Ovary (tissue), 3 donors: ENCODE results near the gene COL8A1.

Experiments used
- POLR2A ChIP-seq: fragments of 450-650 bp; IDR thresholded peaks from one replicate; pipeline ENCODE4 v1.6.1; 2017; ENCODE audit warnings: antibody characterized with exemption, mild to moderate bottlenecking, moderate library complexity
- TF ChIP-seq, protein P1 (sequence below), 3 donors: fragments of 450-650 bp in 2 of 3; fragments of 200-600 bp in 1 of 3; IDR thresholded peaks; one replicate each; pipeline versions ENCODE4 v1.5.1 to v1.8.0; 2016 to 2022; ENCODE audit warnings: antibody characterized with exemption in 3 of 3, mild to moderate bottlenecking in 1 of 3
- donor health status: DM: no; HTN: no; CAD: no.

GRCh38 chr3:99716463-99716995 is 78.1 kb downstream of the COL8A1 start:
- TF ChIP-seq, protein P1, sequence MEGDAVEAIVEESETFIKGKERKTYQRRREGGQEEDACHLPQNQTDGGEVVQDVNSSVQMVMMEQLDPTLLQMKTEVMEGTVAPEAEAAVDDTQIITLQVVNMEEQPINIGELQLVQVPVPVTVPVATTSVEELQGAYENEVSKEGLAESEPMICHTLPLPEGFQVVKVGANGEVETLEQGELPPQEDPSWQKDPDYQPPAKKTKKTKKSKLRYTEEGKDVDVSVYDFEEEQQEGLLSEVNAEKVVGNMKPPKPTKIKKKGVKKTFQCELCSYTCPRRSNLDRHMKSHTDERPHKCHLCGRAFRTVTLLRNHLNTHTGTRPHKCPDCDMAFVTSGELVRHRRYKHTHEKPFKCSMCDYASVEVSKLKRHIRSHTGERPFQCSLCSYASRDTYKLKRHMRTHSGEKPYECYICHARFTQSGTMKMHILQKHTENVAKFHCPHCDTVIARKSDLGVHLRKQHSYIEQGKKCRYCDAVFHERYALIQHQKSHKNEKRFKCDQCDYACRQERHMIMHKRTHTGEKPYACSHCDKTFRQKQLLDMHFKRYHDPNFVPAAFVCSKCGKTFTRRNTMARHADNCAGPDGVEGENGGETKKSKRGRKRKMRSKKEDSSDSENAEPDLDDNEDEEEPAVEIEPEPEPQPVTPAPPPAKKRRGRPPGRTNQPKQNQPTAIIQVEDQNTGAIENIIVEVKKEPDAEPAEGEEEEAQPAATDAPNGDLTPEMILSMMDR (IDR thresholded peaks at IDR 0.05), result no peak
- TF ChIP-seq POLR2A, result no peak
